ENCODE measurements around the gene XPO1. TPM values are rescaled to one million over a fixed set of nuclear protein-coding genes. Genes with fewer than 3 reads are reported as not detected.

Gene XPO1
- total and polyA plus RNA-seq, 4 donors = 15.0 to 149 (median 41.3) TPM

GRCh38 chr2:61537277-61537949 is 743 bp downstream of the XPO1 start:
- 2% methylated on average over 52 of the region's 52 CpGs for WGBS
- Histone ChIP-seq H3K27me3 (ENCODE audit: control insufficient read depth in 4 of 4, insufficient read depth in 4 of 4, low read length in 3 of 4) (no peaks in the 10 kb centered on the region), H3K9me3 (ENCODE audit: control insufficient read depth in 4 of 4, low read length in 3 of 4) (no peaks in the 10 kb centered on the region), H3K4me3 (ENCODE audit: low read depth in 1 of 3, low read length in 3 of 3) (peak overlapping the region; percentile 76 to 98 (median 82)), H3K9ac (ENCODE audit: low read depth in 1 of 2, low read length in 2 of 2) (peak overlapping the region; percentile 77 to 95), H3K4me1 (ENCODE audit: control insufficient read depth in 4 of 4, insufficient read depth in 4 of 4, low read length in 3 of 4) (peaks cover 2 to 24% (median 11%) of the 10 kb centered on the region in 4 donors), H3K27ac (ENCODE audit: low read depth in 1 of 2, low read length in 2 of 2) (peak overlapping the region; percentile 97 to 98), H3K36me3 (ENCODE audit: control insufficient read depth in 4 of 4, insufficient read depth in 3 of 4, low read depth in 1 of 4, low read length in 3 of 4) (no peaks in the 10 kb centered on the region)
- TF ChIP-seq TAF1 (conservative IDR thresholded peaks at IDR 0.05) (no peak), HNF4G (IDR thresholded peaks at IDR 0.05) (no peak), RAD21 (IDR thresholded peaks at IDR 0.05) (no peak), GABPA (IDR thresholded peaks at IDR 0.05 in 1 of 2, conservative IDR thresholded peaks at IDR 0.05 in 1 of 2) (no peak), SP1 (IDR thresholded peaks at IDR 0.05) (no peak), NR2F2 (IDR thresholded peaks at IDR 0.05) (no peak), RXRA (IDR thresholded peaks at IDR 0.05) (no peak), EGR1 (IDR thresholded peaks at IDR 0.05; ENCODE audit: low read depth in 2 of 2) (no peak), YY1 (IDR thresholded peaks at IDR 0.05) (no peak), FOXA2 (IDR thresholded peaks at IDR 0.05) (no peak), FOXA1 (IDR thresholded peaks at IDR 0.05) (no peak), JUND (IDR thresholded peaks at IDR 0.05) (no peak)
- TF ChIP-seq, protein P1, sequence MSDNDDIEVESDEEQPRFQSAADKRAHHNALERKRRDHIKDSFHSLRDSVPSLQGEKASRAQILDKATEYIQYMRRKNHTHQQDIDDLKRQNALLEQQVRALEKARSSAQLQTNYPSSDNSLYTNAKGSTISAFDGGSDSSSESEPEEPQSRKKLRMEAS (IDR thresholded peaks at IDR 0.05) = no peak
- TF ChIP-seq, protein P2, sequence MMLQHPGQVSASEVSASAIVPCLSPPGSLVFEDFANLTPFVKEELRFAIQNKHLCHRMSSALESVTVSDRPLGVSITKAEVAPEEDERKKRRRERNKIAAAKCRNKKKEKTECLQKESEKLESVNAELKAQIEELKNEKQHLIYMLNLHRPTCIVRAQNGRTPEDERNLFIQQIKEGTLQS (IDR thresholded peaks at IDR 0.05) = no peak
- TF ChIP-seq, protein P3, sequence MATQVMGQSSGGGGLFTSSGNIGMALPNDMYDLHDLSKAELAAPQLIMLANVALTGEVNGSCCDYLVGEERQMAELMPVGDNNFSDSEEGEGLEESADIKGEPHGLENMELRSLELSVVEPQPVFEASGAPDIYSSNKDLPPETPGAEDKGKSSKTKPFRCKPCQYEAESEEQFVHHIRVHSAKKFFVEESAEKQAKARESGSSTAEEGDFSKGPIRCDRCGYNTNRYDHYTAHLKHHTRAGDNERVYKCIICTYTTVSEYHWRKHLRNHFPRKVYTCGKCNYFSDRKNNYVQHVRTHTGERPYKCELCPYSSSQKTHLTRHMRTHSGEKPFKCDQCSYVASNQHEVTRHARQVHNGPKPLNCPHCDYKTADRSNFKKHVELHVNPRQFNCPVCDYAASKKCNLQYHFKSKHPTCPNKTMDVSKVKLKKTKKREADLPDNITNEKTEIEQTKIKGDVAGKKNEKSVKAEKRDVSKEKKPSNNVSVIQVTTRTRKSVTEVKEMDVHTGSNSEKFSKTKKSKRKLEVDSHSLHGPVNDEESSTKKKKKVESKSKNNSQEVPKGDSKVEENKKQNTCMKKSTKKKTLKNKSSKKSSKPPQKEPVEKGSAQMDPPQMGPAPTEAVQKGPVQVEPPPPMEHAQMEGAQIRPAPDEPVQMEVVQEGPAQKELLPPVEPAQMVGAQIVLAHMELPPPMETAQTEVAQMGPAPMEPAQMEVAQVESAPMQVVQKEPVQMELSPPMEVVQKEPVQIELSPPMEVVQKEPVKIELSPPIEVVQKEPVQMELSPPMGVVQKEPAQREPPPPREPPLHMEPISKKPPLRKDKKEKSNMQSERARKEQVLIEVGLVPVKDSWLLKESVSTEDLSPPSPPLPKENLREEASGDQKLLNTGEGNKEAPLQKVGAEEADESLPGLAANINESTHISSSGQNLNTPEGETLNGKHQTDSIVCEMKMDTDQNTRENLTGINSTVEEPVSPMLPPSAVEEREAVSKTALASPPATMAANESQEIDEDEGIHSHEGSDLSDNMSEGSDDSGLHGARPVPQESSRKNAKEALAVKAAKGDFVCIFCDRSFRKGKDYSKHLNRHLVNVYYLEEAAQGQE (IDR thresholded peaks at IDR 0.05) = no peak
- TF ChIP-seq, protein P4, sequence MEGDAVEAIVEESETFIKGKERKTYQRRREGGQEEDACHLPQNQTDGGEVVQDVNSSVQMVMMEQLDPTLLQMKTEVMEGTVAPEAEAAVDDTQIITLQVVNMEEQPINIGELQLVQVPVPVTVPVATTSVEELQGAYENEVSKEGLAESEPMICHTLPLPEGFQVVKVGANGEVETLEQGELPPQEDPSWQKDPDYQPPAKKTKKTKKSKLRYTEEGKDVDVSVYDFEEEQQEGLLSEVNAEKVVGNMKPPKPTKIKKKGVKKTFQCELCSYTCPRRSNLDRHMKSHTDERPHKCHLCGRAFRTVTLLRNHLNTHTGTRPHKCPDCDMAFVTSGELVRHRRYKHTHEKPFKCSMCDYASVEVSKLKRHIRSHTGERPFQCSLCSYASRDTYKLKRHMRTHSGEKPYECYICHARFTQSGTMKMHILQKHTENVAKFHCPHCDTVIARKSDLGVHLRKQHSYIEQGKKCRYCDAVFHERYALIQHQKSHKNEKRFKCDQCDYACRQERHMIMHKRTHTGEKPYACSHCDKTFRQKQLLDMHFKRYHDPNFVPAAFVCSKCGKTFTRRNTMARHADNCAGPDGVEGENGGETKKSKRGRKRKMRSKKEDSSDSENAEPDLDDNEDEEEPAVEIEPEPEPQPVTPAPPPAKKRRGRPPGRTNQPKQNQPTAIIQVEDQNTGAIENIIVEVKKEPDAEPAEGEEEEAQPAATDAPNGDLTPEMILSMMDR (IDR thresholded peaks at IDR 0.05; ENCODE audit: low read depth, low read length, missing input control) = no peak
- TF ChIP-seq, protein P5, sequence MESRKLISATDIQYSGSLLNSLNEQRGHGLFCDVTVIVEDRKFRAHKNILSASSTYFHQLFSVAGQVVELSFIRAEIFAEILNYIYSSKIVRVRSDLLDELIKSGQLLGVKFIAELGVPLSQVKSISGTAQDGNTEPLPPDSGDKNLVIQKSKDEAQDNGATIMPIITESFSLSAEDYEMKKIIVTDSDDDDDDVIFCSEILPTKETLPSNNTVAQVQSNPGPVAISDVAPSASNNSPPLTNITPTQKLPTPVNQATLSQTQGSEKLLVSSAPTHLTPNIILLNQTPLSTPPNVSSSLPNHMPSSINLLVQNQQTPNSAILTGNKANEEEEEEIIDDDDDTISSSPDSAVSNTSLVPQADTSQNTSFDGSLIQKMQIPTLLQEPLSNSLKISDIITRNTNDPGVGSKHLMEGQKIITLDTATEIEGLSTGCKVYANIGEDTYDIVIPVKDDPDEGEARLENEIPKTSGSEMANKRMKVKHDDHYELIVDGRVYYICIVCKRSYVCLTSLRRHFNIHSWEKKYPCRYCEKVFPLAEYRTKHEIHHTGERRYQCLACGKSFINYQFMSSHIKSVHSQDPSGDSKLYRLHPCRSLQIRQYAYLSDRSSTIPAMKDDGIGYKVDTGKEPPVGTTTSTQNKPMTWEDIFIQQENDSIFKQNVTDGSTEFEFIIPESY (IDR thresholded peaks at IDR 0.05) = no peak
- peak; percentile 52 for DNase-seq (ENCODE audit: low spot score)
